HUES6 (cell line): ENCODE data around the gene VAT1.

Experiments
- H3K27ac ChIP-seq: 2 replicates; pipeline ENCODE4 v1.7.0; 2013; ENCODE audit warnings: low read depth, mild to moderate bottlenecking, low read length, inconsistent platforms
- H3K27me3 ChIP-seq: 2 replicates; pipeline ENCODE4 v1.6.1; 2013; ENCODE audit warnings: low read length; ENCODE audit not compliant: control insufficient read depth, insufficient read depth
- H3K36me3 ChIP-seq: 2 replicates; pipeline ENCODE4 v1.6.1; 2013; ENCODE audit warnings: low read length; ENCODE audit not compliant: control insufficient read depth, insufficient read depth
- H3K4me1 ChIP-seq: 2 replicates; pipeline ENCODE4 v1.6.1; 2013; ENCODE audit warnings: low read length; ENCODE audit not compliant: control insufficient read depth, insufficient read depth
- H3K4me3 ChIP-seq: 2 replicates; pipeline ENCODE4 v1.5.1; 2013; ENCODE audit warnings: low read depth, low read length
- H3K9ac ChIP-seq: one replicate; pipeline ENCODE4 v1.6.1; 2013; ENCODE audit warnings: mild to moderate bottlenecking, low read length
- H3K9me3 ChIP-seq: 2 replicates; pipeline ENCODE4 v1.6.1; 2013; ENCODE audit warnings: low read depth, low read length; ENCODE audit not compliant: control insufficient read depth, insufficient read depth

The VAT1 gene

GRCh38 chr17:43016216-43016615 is 6.0 kb downstream of the VAT1 start:
- Histone ChIP-seq H3K9ac (peak overlapping the region; percentile 17), H3K27me3 (no peaks in the 10 kb centered on the region), H3K4me1 (peaks cover 36% of the 10 kb centered on the region), H3K27ac (no peak overlapping the region), H3K9me3 (no peaks in the 10 kb centered on the region), H3K4me3 (no peak overlapping the region), H3K36me3 (peaks cover 52% of the 10 kb centered on the region)

DNA sequence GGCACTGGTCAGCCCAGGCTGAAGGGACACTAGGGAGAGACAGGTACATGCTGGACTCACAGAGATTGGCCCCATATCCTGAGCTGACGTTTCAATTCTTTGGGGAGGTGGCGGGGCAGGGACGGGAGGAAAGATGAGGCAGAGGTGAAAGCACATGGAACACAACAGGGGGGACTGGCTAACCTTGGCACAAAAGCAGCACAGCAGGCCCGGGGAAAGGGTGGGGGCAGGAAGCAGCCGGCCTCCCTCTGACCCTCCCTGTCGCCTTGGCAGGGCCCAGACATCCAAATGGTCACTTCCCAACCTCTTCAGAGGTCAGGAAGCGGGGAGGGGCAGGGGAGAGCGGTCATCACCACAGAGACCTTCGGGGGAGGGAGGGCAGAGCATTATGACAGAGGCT is 6.6 kb downstream of the VAT1 start:
- H3K36me3 ChIP-seq, result peaks cover 52% of the 10 kb centered on the region
- peaks cover 36% of the 10 kb centered on the region for H3K4me1 ChIP-seq
- no peaks in the 10 kb centered on the region for H3K27me3 ChIP-seq
- H3K9ac ChIP-seq, result no peak overlapping the region
- no peak overlapping the region for H3K27ac ChIP-seq
- no peaks in the 10 kb centered on the region for H3K9me3 ChIP-seq
- H3K4me3 ChIP-seq, result no peak overlapping the region

DNA sequence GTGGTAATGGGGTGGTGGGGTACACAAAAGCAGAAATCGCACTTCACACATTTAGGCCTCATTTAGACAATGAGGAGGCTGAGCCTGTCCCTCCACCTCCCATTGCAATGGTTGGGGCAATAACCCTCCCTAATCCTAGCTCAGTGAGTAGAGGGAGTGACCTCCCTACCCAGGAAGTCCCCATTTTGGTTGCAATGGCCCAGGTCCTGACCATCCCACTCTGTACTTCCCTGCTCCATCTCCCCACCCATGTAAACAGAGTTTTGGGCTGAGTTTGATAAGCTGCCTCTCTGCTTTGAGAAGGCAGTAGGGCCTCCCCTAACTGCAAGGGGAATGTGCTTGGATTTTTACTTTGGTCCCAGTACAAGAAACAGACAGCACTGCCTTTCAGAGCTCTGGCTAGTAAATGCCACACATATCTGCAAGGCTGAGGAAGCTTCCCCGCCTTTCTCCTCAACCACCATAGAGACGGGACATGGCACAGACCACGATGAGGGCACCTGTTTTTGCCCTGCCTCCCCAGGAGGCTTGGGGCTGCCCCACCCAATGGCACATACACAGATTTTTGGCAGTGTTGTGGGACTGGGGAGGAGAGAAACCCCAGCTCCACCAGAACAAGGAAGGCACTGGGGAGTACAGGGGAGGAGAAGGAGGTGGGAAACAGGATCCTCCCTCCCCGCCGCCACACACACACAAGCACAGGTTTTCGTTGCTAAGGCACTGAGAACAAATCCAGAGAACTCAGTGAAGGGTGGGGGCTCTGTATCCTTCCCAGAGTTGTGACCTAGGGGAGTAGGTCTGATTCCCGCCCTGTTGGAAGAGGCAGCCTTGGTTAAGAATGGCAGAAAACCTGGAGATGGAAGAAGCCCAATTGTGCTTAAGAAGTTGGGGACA is 7.3 kb downstream of the VAT1 start:
- H3K27me3 ChIP-seq, result no peaks in the 10 kb centered on the region
- peaks cover 29% of the 10 kb centered on the region for H3K4me1 ChIP-seq
- no peak overlapping the region for H3K27ac ChIP-seq
- peaks cover 49% of the 10 kb centered on the region for H3K36me3 ChIP-seq
- no peaks in the 10 kb centered on the region for H3K9me3 ChIP-seq
- no peak overlapping the region for H3K4me3 ChIP-seq
- no peak overlapping the region for H3K9ac ChIP-seq

- Histone ChIP-seq H3K9me3 (no peaks in the 10 kb centered on the region), H3K4me3 (no peak overlapping the region), H3K4me1 (peaks cover 23% of the 10 kb centered on the region), H3K9ac (no peak overlapping the region), H3K27me3 (no peaks in the 10 kb centered on the region), H3K27ac (no peak overlapping the region), H3K36me3 (peaks cover 43% of the 10 kb centered on the region)
Measured at GRCh38 chr17:43014020-43014648, 8.1 kb downstream of the VAT1 start.

DNA sequence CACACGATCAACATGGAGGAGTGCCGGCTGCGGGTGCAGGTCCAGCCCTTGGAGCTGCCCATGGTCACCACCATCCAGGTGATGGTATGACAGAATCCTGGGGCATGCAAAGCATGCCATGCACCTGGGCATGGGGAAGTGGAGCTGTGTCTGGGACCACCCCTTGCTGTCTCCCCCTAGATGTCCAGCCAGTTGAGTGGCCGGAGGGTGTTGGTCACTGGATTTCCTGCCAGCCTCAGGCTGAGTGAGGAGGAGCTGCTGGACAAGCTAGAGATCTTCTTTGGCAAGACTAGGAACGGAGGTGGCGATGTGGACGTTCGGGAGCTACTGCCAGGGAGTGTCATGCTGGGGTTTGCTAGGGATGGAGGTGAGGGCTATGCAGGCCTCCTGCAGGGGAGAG is 8.9 kb downstream of the VAT1 start:
- no peaks in the 10 kb centered on the region for H3K9me3 ChIP-seq
- no peak overlapping the region for H3K9ac ChIP-seq
- no peaks in the 10 kb centered on the region for H3K27me3 ChIP-seq
- H3K4me1 ChIP-seq, result peaks cover 23% of the 10 kb centered on the region
- H3K36me3 ChIP-seq, result peaks cover 35% of the 10 kb centered on the region
- no peak overlapping the region for H3K4me3 ChIP-seq
- no peak overlapping the region for H3K27ac ChIP-seq

DNA sequence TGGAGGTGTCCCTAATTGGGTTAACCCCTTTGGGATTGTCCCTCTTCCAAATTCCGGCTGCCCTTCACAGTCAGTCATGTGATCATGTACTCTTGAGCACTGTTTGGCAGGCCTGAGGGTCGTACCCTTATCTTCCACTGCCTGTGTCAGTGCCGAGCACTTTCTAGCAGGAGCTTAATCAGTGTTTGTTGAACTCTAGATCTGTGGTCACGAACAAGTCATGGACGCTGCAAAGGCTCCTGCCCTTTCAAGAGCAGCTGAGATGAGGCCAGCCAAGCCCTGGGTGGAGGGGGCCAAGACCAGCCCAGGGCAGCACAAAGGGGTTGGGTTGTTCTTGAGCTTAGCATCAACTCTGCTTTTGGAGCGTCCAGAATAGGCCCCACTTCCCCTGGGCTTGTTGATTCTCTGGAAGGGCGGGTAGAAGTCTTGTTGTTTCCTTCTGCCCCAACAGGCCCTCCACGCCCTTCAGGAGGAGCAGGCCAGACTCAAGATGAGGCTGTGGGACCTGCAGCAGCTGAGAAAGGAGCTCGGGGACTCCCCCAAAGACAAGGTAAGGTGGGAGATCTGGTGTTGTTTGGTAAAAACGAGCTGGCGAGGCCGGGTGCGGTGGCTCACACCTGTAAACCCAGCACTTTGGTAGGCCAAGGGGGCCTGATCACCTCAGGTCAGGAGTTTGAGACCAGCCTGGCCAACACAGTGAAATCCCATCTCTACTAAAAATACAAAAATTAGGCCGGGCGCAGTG is 10.3 kb downstream of the VAT1 start:
- peaks cover 25% of the 10 kb centered on the region for H3K4me1 ChIP-seq
- H3K9ac ChIP-seq, result no peak overlapping the region
- no peaks in the 10 kb centered on the region for H3K9me3 ChIP-seq
- H3K36me3 ChIP-seq, result peaks cover 26% of the 10 kb centered on the region
- no peaks in the 10 kb centered on the region for H3K27me3 ChIP-seq
- no peak overlapping the region for H3K4me3 ChIP-seq
- H3K27ac ChIP-seq, result no peak overlapping the region

DNA sequence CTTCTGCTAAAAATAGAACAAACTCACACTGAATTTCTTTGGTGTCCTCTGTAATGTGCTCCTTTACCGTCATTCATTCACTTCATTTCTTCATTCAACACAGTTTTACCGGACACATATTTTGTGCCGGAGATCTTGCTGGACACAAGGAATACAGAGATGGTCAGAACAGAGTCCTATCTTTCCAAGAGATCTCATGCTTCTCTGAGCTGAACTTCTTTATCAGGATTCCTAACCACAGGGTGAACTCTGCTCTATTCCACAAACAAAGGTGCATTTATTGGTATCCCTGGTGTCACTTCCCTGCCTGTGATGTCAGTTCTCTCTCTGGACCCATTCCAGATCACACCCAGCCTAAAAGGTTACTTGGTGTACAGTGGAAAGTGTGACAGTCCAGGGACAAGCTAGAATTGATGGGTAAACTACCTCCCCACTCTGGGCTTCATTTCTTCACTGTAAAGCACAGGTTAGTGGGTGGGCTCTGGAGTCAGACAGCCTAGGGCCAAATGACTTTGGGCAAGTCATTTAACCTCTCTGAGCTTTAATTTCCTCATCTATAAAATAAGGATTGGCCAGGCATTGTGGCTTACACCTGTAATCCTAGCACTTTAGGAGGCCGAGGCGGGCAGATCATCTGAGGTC is 11.4 kb downstream of the VAT1 start:
- H3K27me3 ChIP-seq, result no peaks in the 10 kb centered on the region
- H3K4me1 ChIP-seq, result peaks cover 25% of the 10 kb centered on the region
- H3K36me3 ChIP-seq, result peaks cover 16% of the 10 kb centered on the region
- H3K9me3 ChIP-seq, result no peaks in the 10 kb centered on the region
- H3K4me3 ChIP-seq, result no peak overlapping the region
- H3K27ac ChIP-seq, result no peak overlapping the region
- H3K9ac ChIP-seq, result no peak overlapping the region

DNA sequence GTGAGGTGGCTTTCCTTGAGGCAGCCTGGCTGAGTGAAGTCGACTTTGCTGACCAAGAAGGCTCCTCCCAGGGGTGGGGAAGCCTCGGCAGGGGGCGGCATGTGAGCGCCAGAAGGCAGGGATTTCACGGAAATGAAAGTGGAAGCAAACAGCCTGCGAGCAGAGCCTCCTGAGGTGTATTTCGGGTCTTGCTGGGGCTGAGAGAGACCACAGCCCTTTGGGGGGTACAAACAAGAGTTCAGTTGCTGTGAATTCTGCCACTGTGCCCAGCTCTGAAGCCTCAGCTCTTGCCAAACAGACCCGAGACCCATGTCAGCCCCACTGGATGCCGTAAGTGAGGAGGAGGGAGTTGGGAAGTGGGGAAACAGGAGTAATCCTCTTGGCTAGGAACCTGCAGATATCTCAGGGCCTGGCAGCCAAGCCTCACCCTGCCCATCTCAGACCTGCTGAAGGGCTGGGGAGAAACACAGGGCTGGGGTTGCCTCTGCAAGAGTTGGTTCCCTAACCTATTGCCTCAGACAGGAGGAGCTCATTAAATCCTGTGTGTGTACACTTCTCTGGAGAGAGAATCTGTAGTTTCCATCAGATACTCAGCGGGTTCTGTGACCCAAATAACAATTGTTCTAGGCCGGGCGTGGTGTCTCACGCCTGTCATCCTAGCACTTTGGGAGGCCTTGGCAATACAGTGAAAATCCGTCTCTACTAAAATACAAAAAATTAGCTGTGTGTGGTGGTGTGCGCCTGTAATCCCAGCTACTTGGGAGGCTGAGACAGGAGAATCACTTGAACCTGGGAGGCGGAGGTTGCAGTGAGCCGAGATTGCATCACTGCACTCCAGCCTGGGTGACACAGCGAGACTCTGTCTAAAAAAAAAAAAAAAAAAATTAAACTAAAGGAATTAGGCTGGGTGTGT is 15.3 kb downstream of the VAT1 start, which contains the start of gene IFI35:
Gene IFI35, plus strand, starts transcription at position 146 of the 913 bp plus-strand sequence. Its CDS starts 164 bp downstream, at position 310.
- Histone ChIP-seq H3K36me3 (peaks cover 25% of the 10 kb centered on the region), H3K4me1 (peaks cover 8% of the 10 kb centered on the region), H3K27ac (0 out of 2 replicates have a peak within 1 kb of the TSS, but pooled peaks have one; percentile 10), H3K9ac (peak within 1 kb of the TSS; percentile 83), H3K4me3 (peak within 1 kb of the TSS; percentile 62), H3K27me3 (no peaks in the 10 kb centered on the region), H3K9me3 (no peaks in the 10 kb centered on the region)

- Histone ChIP-seq H3K4me1 (peaks cover 12% of the 10 kb centered on the region), H3K27ac (no peak overlapping the region), H3K9ac (no peak overlapping the region), H3K4me3 (no peak overlapping the region), H3K27me3 (no peaks in the 10 kb centered on the region), H3K36me3 (peaks cover 55% of the 10 kb centered on the region), H3K9me3 (no peaks in the 10 kb centered on the region)
Measured at GRCh38 chr17:43003542-43004172, 18.5 kb downstream of the VAT1 start.
